HepG2 (cell line): ENCODE measurements around the gene NLRX1.

Experiments used
- MAFG ChIP-seq: sonication (generic); formaldehyde crosslinking; IDR thresholded peaks from 2 replicates; pipeline ENCODE4 v1.5.1; 2020; ENCODE audit warnings: mild to moderate bottlenecking, missing genetic modification reagents
- PTBP1 ChIP-seq: fragments of 200-400 bp; formaldehyde crosslinking; IDR thresholded peaks from 2 replicates; pipeline ENCODE4 v1.6.1; 2018; ENCODE audit warnings: low read length, low read depth; ENCODE audit not compliant: poor library complexity, severe bottlenecking
- TFDP2 ChIP-seq: sonication (generic); formaldehyde crosslinking; IDR thresholded peaks from 2 replicates; pipeline ENCODE4 v1.4.0; 2020; ENCODE audit warnings: missing genetic modification reagents
- ZNF296 ChIP-seq: sonication (generic); formaldehyde crosslinking; conservative IDR thresholded peaks from 2 replicates; pipeline ENCODE4 v1.5.0; 2020; ENCODE audit warnings: mild to moderate bottlenecking, missing genetic modification reagents
- ZNF335 ChIP-seq: sonication (generic); formaldehyde crosslinking; IDR thresholded peaks from 2 replicates; pipeline ENCODE4 v1.4.0; 2020; ENCODE audit warnings: missing genetic modification reagents
- ZNF589 ChIP-seq: sonication (generic); formaldehyde crosslinking; conservative IDR thresholded peaks from 2 replicates; pipeline ENCODE4 v1.8.0; 2022; ENCODE audit warnings: mild to moderate bottlenecking, moderate library complexity, missing genetic modification reagents

- no peak; the same call in 1 of the 2 replicates for TF ChIP-seq ZNF589 (CRISPR knock-in tag)
- TF ChIP-seq TFDP2 (CRISPR knock-in tag) = no peak; the same call in 1 of the 2 replicates
- TF ChIP-seq ZNF296 = no peak
- no peak for TF ChIP-seq MAFG
- no peak for TF ChIP-seq ZNF335
- no peak for TF ChIP-seq PTBP1
Observed at GRCh38 chr11:119168471-119169281, at the start of gene NLRX1.
